ENCODE measurements around the gene CCL24. TPM values are rescaled to one million over a fixed set of nuclear protein-coding genes. Genes with fewer than 3 reads are reported as not detected.

CCL24 gene
- total and polyA plus RNA-seq, 2 of the 4 experiments (the other 2 are of a cell fraction): not detected

- DNase-seq (no peak), ATAC-seq (ENCODE audit: low read depth) (no peak)
- CTCF ChIA-PET: no interaction called here
- no peak overlapping the region for H3K4me3 ChIP-seq (ENCODE audit: insufficient read depth, low read depth, low read length)
- dilution Hi-C loops (cut with HindIII; ENCODE audit: low sequenced_read_pairs, unreplicated experiment): no loop called here
- H3K9me3 ChIP-seq (ENCODE audit: control insufficient read depth, insufficient read depth, low read length): peaks cover 20% of the 10 kb centered on the region
- H4K8ac ChIP-seq (ENCODE audit: low read depth in 2 of 2, low read length in 2 of 2): no peak overlapping the region
- H3K18ac ChIP-seq (ENCODE audit: low read depth, low read length): no peak overlapping the region
- no peaks in the 10 kb centered on the region for H4K20me1 ChIP-seq (ENCODE audit: insufficient read depth, low read length)
- H2BK5ac ChIP-seq (ENCODE audit: low read depth, low read length, poor library complexity, severe bottlenecking): no peak overlapping the region
- H3K23ac ChIP-seq (ENCODE audit: low read depth, low read length): no peak overlapping the region
- intact Hi-C loops (cut with micrococcal nuclease): no loop called here
- H3K56ac ChIP-seq (ENCODE audit: extremely low read depth, insufficient read depth, low read length): no peak overlapping the region
- H2AK9ac ChIP-seq (replicated peaks; ENCODE audit: low read depth, low read length, poor library complexity): no peak overlapping the region
- H3K4ac ChIP-seq (ENCODE audit: low read depth, low read length): no peak overlapping the region
- in situ Hi-C loops (cut with MboI; ENCODE audit: low sequenced_read_pairs): no loop called here
- no peak overlapping the region for H3K9ac ChIP-seq (ENCODE audit: low read depth, low read length)
- H2BK15ac ChIP-seq (ENCODE audit: low read depth, low read length): no peak overlapping the region
- no peak overlapping the region for H3K27ac ChIP-seq (ENCODE audit: insufficient read depth, low read length)
- no peak overlapping the region for H2BK120ac ChIP-seq (ENCODE audit: low read depth, low read length)
- H3K27me3 ChIP-seq (ENCODE audit: control insufficient read depth, insufficient read depth, low read length): peaks cover 9% of the 10 kb centered on the region
- no peak overlapping the region for H3K4me2 ChIP-seq (ENCODE audit: low read depth, low read length)
- no peak overlapping the region for H4K91ac ChIP-seq (ENCODE audit: insufficient read depth, low read depth, low read length)
- no TSS peak for BruUV-seq (replicated peaks)
- H3K9me1 ChIP-seq (ENCODE audit: insufficient read depth, low read length): no peaks in the 10 kb centered on the region
- no peak overlapping the region for H2AK5ac ChIP-seq (ENCODE audit: low read depth, low read length)
- no peak for TF ChIP-seq USF2 (IDR thresholded peaks at IDR 0.05; ENCODE audit: low read depth, low read length)
- no peak for TF ChIP-seq MAFK (IDR thresholded peaks at IDR 0.05; ENCODE audit: low read depth, low read length)
- TF ChIP-seq MXI1 (IDR thresholded peaks at IDR 0.05; ENCODE audit: borderline replicate concordance, low read depth, low read length): no peak
- no peak for TF ChIP-seq CTCF (conservative IDR thresholded peaks at IDR 0.05; ENCODE audit: low read depth, low read length)
- TF ChIP-seq FOS (IDR thresholded peaks at IDR 0.05; ENCODE audit: low read depth, low read length): no peak
- no peak overlapping the region for H4K5ac ChIP-seq (ENCODE audit: low read depth, low read length)
- no peaks in the 10 kb centered on the region for H3K36me3 ChIP-seq (ENCODE audit: control insufficient read depth, insufficient read depth, low read length)
- H2AFZ ChIP-seq (replicated peaks; ENCODE audit: low read length, poor library complexity): no peak overlapping the region
- WGBS, 2 experiments (ENCODE audit: extremely low coverage in 2 of 2, insufficient read length in 1 of 2): no CpG with 5 or more reads among the region's 9 CpGs
- H3K79me1 ChIP-seq (ENCODE audit: low read depth in 1 of 2, low read length in 2 of 2): no peaks in the 10 kb centered on the region
- H3K14ac ChIP-seq (replicated peaks; ENCODE audit: low read depth, low read length): no peak overlapping the region
- no peaks in the 10 kb centered on the region for H3K4me1 ChIP-seq (ENCODE audit: control insufficient read depth, insufficient read depth, low read length)
- no peak overlapping the region for H2BK20ac ChIP-seq (ENCODE audit: low read depth, low read length)
- POLR2A ChIA-PET (ENCODE audit: unreplicated experiment): no interaction called here
Measured at GRCh38 chr7:75807452-75807851, 6.2 kb downstream of the CCL24 start.

All from IMR-90 (cell line).